Gastrocnemius medialis (tissue), 4 donors: Measurements from ENCODE around the gene ZC3H12A.

Experiments
- CTCF ChIP-seq, 5 experiments: fragments of 450-650 bp in 3 of 5; fragments of 200-600 bp in 2 of 5; sonication (generic) in 2 of 5; IDR thresholded peaks in 4 of 5; conservative IDR thresholded peaks in 1 of 5; 1 replicate in 4 of 5; 2 replicates in 1 of 5; pipeline ENCODE4 v1.5.1; 2016 to 2019; ENCODE audit warnings: antibody characterized with exemption in 5 of 5, mild to moderate bottlenecking in 3 of 5, moderate library complexity in 3 of 5
- POLR2A ChIP-seq, 2 donors: fragments of 450-650 bp; IDR thresholded peaks; one replicate each; pipeline ENCODE4 v1.6.1; 2017; ENCODE audit warnings: antibody characterized with exemption in 2 of 2, mild to moderate bottlenecking in 2 of 2, moderate library complexity in 2 of 2

GRCh38 chr1:37471345-37472231, 2.8 kb upstream of the ZC3H12A start:
- no peak for TF ChIP-seq CTCF (IDR thresholded peaks at IDR 0.05 in 4 of 5, conservative IDR thresholded peaks at IDR 0.05 in 1 of 5)
- TF ChIP-seq POLR2A (IDR thresholded peaks at IDR 0.05) = no peak
